Esophagus squamous epithelium (tissue), 4 donors: ENCODE measurements around the gene BDP1.
"Not testable (repeated sequence)": the region's sequence is repeated elsewhere in the genome, so short reads cannot be mapped to it uniquely, and the experiment has no call there.

Source experiments
- CTCF ChIP-seq, 6 experiments: fragments of 450-650 bp in 4 of 6; fragments of 200-600 bp in 2 of 6; sonication (generic) in 2 of 6; IDR thresholded peaks; one replicate each; pipeline ENCODE4 v1.5.1; 2016 to 2019; ENCODE audit warnings: antibody characterized with exemption in 6 of 6, mild to moderate bottlenecking in 4 of 6, moderate library complexity in 4 of 6
- POLR2A ChIP-seq, 4 donors: fragments of 450-650 bp; IDR thresholded peaks; one replicate each; pipeline ENCODE4 v1.6.1; 2017; ENCODE audit warnings: antibody characterized with exemption in 4 of 4, mild to moderate bottlenecking in 4 of 4, moderate library complexity in 3 of 4

DNA sequence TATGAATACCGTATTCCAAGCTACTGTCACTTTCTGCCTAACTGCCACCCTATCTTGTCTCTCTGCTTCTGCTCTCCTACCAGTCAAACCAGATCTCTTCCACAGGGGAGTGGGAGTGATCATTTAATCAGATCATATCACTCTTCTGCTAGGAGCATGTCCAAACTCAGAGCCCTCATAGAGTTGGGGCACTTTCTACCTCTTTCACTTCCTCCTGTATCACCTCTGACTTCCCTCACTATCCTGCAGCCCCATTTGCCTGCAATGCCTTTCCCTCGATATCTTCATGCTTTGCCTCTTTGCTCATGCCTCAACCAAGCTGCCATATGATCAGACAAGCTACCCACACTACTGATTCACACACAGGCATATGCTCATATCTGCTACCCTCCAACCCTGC, 45.4 kb upstream of the BDP1 start:
- TF ChIP-seq CTCF, POLR2A (IDR thresholded peaks at IDR 0.05): not testable (repeated sequence)
